Measurements from ENCODE around the gene DPP6.

- TF ChIP-seq POLR2AphosphoS5 (IDR thresholded peaks at IDR 0.05; ENCODE audit: low read depth, low read length) (no peak), POLR2A (IDR thresholded peaks at IDR 0.05; ENCODE audit: low read depth, low read length) (no peak), TAF1 (IDR thresholded peaks at IDR 0.05; ENCODE audit: low read depth, low read length) (no peak), SPI1 (IDR thresholded peaks at IDR 0.05; ENCODE audit: low read depth, low read length) (no peak), PAX5 (IDR thresholded peaks at IDR 0.05; ENCODE audit: insufficient read depth, low read length, severe bottlenecking) (no peak)
These were observed 189.8 kb downstream of the DPP6 start for GRCh38 chr7:154241988-154242387.
